GM21619 (cell line): ENCODE measurements around the gene ATXN10.

Experiments used
- ATAC-seq: cut with Tn5 transposase; IDR thresholded peaks from one replicate; pipeline ENCODE4 v1.9.1; 2021; ENCODE audit not compliant: unreplicated experiment

ATXN10 gene

DNA sequence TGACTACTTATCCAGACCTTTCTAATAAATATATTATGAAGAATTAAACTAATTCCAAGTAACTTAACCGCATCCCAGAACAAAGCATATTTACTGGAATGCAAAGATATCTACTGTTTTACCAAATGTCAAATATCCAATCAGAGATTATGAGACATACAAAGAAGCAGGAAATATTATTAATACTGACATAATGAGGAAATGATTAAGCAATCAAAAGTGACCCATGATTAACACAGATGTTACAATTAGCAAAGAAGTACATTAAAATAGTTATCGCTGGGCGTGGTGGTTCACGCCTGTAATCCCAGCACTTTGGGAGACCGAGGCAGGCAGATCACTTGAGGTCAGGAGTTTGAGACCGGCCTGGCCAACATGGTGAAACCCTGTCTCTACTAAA is 200.1 kb downstream of the ATXN10 start:
- ATAC-seq, result no peak

DNA sequence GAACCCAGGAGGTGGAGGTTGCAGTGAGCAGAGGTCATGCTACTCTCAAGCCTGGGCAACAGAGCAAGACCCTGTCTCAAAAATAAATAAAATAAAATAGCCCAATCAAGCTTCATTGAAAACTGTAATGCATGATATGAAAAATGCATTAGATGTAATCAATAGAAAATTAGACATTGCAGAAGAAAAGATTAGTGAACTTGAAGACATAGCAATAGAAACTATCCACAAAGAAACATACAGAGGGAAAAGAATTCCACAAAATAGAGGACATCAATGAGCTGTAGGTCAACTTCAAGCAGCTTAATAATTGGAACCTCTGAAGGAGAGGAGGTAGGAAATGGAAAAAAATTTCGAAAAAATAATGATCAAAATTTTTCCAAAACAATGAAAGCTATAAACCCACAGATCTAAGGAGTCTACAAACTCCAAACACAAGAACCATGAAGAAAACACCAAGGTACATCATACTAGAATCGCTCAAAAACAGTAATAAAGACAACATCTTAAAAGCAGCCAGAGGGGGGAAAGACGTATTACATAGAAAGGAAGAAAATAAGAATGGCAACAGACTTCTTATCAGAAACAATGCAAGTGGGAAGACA is 201.1 kb downstream of the ATXN10 start:
- ATAC-seq, result no peak

DNA sequence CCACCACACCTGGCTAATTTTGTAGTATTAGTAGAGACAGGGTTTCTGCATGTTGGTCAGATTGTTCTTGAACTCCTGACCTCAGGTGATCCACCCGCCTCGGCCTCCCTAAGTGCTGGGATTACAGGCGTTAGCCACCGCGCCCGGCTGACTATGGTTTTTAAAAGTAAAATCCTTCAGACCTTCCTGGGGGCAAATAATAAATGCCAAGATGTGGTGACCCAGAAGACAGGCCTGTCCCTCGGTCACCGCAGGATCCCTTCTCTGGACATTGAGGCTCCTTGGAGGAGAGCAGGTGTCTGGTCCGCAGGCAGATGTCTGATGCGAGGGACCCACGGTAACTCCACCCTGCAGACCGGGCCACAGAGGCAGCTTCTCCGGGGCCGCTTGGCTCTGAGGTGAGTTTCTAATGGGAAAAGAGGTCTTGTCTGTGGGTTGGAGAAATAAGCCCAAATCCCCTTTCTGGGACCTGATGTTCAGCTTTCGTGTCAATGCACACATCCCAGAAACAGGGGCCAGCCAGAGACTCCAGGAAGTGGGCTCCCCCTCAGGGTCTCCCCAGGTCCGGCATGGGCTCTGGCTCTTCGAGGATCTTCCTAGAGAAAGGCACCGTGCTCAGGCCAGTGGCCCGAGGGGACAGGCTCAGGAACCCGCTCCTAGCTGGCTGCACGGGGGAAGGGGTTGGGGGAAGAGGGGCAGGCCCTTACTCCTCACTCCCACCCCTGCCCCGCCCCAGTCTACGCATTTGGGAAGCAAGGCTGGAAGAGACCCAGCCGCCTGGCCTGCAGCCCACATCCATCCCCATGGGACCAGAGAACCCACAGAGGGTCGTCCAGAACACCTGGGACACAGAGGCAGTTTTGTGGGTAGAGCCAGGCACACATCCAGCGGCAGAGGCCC is 204.8 kb downstream of the ATXN10 start:
- no peak for ATAC-seq

DNA sequence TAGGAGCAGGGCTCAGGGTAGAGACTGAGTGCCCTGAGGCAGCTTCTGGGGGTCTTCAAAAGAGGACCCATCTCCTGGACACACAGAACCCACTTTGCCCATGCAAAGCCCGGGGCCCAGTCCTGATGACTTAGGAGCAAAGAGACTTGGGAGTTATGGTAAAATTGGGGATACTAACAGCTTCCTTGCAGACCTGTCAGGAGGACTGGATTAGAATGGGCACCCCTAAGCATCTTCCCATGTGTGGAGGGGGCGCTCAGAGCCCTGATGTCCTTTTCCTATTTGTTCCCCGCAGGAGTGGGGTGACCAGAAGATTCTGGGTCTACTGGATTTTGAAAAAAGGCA is 205.4 kb downstream of the ATXN10 start:
- ATAC-seq, result no peak

DNA sequence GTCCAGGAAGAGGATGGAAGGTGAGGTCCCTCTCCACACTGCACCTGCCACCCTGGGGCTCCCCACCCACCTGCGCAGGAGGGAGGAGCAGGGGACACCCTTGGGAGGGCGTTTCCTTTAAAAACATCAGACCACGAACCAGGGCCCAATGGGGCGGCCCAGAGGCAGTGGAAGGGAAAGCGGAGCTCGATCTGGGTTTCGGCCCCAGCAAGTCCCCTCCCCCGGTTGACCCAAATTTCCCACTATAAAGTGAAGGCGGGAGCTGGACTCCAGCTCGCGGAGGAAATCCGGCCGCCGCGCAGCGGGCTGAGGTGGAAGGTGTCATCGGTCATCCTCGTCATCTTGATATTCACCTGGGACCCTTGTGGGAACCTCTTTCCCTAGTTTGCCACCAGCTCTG is 206.0 kb downstream of the ATXN10 start:
- ATAC-seq, result no peak

DNA sequence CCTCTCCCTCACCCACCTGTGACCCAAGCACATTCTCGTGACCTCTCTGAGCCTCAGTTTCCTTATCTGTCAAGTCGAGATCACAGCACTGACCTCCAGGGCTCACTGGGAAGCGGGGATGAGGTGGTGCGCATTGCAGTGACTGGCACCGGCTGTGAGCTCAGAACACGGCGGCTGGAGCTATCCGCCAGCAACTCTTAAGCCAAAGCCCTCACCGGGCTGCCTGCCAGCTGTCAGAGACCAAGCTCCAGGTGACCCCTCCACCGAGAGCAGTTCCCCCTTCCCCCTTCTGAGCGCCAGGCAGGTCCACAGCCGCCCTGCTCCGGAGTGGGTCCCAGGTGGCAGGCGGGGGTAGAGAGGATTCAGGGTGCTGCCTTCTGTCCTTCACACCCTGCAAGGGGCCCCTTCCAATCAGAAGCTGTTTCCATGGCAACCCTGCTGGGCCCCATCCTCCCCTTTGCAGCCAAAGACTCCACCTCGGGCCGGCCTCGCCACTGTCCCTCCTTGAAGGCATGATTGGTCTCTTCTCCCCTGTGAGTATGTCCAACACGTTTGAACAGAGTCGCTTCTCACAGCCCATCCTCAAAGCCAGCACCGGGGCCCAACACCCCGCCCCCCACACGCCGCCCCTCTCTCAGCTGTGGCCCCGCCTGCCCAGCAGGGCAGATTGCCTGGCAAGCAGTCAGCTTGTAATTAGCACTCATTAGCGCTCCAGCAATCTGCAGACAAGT is 206.6 kb downstream of the ATXN10 start:
- ATAC-seq, result no peak

DNA sequence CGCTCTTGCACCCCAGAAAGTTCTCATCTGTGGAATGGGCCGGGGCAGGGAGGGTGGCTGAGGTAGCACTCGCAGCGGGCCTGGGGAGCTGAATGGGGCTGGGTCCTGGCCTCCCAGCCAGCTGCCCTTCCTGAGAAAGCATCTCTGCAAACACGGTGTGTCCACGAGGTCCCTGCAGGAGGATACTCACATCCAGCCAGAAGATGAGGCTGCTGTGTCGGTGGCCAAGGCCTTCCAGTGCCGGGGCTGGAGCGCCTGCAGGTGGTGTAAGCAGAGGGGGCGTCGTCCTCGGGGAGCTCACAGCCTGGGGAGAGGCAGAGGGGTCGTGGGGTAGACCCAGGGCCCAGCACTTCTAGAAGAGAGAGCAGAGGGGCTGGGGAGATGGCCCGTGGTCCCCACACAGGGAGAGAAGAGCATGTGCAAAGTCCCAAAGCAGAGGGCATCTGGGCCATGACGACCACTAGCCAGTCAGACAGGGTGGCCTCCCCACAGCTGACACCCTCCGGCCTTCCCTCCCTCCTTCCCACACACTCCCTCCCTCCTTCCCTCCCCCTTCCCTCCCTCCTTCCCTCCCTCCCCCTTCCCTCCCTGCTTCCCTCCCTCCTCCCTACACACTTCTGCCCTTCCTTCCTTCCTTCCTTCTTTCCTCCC is 207.4 kb downstream of the ATXN10 start:
- no peak for ATAC-seq

DNA sequence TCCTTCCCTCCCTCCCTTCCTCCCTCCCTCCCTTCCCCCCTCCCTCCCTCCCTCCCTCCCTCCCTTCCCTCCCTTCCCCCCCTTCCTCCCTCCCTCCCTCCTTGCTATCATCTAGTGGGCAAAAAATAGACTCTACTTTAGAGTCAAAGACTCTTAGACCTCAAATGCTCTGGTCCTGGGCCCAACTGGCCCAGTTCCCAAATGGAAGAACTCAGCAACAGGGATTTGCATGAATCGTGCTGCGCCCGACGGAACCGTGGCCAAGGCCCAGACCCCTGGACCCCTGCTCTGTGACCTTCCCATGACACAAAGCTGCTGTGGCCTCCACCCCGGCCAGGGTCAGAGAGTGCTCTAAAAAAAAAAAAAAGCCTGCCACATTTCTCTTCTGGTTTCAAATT is 207.9 kb downstream of the ATXN10 start:
- ATAC-seq, result no peak

DNA sequence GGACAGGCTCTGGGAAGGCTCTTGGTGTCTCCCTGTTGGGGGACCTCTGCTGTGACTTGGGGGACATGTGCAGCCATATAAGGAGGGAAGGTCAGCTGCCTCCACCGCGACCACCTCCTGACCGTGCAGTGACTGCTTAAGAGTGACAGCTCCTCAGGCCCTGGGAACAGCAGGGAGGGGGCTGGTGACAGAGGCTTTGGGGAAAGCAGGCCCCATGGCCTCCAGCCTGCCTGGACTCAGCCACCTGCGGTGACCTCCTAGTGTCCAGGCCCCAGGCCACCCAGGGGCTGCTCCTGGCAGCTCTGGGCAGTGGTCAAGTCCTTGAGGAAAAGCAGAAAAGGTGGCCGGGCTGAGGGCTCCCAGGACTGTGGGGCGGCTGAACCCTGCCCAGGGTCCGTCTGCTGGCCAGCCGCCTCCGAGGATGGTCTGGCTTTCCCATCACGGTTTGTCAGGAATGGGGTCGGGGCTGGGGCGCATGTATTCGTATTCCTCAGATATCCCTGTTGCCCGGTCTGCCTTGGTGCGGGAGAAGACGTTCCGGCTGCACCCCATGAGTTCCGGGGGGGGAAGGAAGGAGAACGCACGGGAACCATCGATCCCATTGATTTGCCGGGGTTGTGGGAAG is 208.6 kb downstream of the ATXN10 start:
- no peak for ATAC-seq

DNA sequence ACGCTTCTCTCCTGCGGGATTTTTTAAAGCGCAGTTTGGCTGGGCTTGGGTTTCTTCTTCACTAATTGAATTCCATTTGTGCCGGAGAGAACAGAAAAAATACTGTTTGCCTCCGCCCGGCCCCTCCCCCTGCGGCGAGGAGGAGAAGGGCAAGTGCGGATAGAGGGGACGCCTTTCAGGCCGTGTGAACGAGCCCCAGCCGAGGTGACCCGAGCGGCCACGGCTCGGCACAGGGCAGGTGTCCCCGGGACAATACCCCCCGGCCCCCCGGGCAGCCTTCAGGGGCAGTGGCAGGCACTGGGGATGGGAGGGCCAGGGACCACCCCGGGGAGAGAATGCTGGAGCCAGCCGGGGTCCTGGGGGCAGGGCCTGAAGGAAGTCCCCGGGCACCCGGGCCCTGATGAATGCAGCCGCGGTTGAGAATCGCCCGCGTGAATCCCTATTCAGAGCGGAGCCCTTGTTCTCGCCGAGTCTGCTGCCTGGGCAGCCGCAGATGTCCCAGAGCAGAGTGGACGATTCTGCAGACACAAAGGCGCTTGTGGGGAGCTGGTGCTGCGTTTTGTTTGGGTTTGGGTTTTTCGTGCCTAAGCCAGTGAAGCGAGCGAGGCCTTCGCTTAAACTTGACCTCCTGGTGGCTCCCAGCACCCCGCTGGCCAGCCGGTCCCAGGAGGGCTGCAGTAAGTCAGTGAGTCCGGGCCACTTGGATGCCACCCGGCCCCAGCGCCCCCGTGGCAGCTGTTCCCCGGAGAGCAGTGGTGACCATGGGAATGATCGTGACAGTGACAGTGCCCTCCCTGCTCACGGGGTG is 209.3 kb downstream of the ATXN10 start:
- ATAC-seq, result no peak

DNA sequence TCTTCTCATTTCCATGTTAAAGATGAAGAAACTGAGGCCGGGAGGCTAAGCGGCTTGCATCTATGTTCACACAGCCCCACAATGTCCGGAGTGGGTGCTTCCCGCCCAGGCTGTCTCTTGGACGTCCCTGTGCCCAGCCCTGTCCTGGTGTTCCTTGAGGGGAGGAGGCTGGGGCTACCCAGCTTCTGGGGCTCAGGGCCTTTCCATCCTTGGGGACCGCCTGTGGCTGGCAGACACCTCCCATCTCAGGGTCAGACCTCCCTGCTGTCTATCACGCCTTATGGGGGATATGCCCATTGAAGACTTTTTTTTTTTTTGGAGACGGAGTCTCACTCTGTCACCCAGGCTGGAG is 209.9 kb downstream of the ATXN10 start:
- ATAC-seq, result no peak

DNA sequence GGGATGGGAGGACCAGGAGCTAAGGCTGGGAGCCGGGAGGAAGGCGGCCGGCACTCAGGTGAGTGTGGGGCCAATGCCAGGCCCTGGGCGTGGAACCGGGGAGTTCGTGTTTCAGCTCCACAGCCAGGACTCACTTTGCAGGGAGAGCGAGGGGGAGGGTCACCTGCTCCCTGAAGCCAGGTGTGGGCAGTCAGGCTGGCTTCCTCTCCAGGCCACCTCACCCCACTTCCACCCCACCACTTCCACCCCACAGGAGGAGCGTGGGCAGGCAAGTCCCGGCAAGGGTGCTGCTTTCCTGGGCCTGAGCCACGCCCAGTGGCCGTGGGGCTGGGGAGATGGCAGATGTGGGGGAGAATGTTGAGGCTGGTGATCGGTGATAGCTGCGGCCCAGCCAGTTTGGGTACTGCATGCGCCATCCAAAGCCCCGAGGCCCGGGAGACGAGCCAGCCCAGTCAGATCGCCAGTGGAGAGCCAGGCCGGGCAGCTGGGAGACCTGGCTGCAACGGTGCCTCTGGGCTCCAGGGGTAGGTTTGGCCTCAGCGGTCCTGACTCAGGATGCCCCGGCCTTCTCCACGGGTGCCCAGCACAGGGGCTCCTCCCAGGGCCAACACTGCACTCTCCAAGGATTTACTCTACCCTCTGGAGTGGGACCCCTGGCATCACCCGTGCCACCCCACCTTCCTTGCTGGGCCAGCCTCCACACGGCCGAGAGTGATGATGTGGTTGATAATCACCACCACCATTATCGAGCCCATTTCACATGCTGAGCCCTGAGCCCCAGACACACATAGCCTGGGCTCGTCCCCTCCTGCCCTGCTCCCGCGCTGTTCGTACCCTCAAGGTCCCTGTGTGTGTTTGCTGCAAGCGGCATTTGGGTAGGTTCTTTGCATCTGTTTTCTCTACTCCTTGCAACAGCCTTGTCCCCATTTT is 211.5 kb downstream of the ATXN10 start:
- no peak for ATAC-seq

DNA sequence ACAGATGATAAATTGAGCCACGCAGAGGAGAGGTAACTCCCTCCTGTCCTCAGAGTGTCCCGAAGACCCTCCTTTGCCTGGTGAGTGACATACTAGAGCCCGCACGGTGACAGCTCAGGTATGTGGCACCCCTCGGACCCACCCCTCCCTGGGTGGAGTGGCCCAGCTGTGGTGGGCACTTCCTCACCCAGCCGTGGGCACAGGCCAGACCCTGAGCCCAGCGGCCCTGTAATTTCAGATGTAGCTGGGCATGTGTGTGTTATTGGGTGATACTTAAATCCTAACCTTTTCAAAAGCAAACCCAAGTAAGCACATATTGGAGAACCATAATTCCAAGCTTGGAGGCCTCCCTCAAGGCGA is 212.2 kb downstream of the ATXN10 start:
- no peak for ATAC-seq

DNA sequence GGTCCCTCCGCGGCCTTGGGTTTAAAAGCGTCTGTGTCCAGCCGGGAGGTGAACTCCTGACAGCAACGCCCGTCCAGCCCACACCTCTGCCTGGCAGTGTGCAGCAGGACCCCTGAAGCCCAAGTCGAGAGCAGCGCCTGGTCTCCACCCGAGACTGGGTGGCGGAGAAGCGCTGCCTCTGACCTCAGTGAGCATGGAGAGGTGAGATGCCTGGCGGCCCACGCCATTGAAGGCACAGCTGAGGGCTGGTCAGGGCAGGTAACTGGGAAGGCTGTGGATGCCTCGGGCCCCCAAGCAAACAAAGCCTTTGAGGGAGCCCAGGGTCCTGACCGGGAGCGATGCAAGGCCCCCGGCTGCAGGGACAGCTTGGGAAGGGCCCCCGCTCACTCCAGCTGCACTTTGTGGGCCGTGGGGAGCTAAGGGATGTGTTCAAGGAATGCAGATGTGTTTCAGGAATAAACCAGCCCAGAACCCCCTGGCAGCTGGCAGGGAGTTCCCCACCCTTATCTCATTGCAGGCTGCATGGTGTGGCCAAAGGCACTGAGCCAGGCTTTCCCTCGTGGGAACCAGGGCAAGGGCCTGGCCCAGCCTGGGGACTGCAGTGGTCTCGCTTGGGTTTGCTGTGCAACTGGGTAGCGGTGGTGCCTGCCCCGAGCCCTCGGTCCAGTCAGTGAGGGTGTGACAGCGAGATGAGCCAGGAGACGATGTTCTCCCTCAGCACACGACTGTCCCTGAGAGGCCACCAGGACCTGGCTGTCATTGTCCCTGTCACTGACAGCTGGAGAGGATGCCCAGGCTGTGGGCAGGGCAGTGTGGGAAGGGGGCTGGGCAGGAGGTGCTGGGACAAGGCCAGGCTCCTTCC is 212.8 kb downstream of the ATXN10 start:
- ATAC-seq, result no peak

DNA sequence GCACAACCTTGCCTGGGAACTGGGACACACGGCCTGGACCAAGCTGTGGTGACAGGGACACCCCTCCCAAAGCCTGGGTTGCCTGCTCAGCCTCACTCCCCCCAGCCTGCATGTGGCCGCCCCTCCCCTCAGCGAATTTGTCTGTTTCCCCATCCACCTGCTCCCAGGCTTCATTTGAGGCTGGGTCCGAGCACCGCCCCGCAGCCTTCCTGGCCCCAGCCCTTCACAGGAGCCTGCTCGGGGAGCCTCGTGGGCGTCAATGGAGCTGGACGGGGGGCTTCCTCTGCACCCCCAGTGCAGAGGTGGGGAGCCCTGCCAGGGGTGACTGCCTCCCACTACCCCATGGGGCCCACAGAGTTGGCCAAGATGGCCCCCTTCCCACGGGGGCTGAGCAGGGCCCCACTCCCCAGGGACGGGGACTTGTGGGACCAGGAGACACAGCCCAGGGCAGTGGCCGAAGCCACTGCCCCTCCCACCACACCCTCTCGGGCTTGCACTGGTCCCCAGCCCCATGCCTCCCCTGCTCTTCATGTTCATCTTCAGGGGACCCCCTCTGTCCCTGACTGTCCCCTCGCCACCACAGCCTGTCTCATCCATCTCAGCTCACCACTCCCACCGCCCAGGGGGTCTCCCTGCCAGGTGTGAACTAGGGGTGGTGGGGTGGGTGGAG is 213.7 kb downstream of the ATXN10 start:
- no peak for ATAC-seq

DNA sequence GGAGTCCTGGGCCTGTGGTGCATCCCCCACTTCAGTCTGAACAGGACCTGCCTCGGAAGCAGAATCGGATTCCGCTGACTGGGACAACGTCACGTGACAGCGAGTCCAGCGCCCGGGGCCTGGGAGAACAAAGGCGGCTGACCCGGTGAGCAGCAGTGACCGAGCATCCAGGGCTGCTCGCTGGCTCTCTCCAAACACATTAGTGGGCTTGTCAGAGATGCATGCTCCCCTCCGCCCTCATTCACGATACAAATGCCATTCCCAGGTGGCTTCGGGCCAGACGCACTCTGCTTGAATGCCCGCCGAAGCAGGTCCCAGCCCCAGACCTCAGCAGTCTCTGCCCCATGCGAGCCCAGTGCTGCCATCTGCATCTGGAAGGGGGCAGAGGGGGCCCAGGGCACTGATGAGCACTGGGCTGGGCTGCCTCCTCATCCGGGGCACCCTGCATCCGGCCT is 214.3 kb downstream of the ATXN10 start:
- no peak for ATAC-seq

DNA sequence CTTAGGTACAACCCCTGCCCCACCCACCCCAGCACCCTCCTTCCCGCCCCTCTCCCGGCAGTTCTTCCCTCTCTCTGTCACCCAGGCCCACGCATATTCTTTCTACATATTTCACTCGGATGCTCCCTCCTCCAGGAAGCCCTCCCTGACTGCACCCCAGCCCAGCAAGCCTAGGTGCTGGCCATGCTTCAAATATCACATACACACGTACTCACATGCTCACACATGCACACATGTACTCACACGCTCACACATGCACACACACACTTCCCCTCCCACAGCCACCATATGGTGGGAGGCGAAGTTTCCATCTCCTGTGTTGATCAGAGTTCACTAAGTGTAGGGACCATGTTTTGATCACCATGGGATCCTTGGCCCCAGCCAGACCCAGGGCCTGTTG is 214.9 kb downstream of the ATXN10 start:
- ATAC-seq, result no peak
